Measurements from ENCODE around the gene TBL3. TPM values are rescaled to one million over a fixed set of nuclear protein-coding genes. Genes with fewer than 3 reads are reported as not detected.

TBL3 gene
- total and polyA plus RNA-seq, 12 donors = 18.5 to 71.1 (median 22.3) TPM

DNA sequence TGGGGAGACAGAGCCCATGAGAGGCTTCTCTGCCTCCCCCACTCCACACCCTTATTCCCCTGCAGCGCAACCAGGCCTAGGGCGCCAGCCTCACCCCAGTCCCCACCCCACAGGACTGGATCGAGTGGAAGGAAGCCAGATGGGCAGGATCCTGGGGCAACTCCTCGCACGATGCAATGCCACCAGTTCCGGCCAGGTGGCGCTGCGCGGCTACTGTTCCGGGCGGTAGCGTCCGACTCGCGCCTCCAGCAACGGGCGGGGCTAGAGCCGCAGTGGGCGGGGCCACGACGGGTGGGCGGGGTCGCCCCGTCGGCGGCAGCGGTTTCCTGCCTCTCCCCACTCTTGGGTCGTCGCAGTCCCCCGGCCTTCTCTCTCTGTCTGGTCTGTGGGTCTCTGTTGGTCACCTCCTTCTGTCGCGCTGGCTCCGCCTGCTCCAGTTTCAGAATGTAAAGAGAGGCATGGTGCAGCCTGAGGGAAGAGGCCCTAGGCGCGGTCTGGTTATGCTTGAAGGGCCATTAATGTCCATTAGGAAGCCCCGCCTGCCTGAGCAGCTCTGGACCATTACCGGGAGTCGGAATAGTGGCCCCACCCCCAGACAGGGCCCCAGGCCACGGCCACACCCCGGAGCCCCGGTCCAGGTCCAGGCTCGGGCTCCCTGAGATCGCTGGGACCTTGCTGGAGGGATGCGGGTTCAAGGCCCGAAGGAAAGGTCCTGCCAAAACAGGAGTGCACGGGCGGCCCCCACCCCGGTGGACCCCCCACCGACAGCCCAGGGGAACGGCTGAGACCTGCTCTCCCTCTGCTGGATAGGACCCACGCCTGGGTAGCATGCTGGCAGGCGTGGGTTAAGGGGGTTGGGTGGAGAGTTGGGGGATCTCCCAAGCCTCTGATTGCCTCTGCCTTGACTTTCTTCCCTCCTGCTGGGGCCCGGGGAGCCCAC is 51.5 kb downstream of the TBL3 start:
- peak; percentile 94 to 97 for DNase-seq
- H3K9me3 ChIP-seq = no peaks in the 10 kb centered on the region
- TF ChIP-seq, protein P1, sequence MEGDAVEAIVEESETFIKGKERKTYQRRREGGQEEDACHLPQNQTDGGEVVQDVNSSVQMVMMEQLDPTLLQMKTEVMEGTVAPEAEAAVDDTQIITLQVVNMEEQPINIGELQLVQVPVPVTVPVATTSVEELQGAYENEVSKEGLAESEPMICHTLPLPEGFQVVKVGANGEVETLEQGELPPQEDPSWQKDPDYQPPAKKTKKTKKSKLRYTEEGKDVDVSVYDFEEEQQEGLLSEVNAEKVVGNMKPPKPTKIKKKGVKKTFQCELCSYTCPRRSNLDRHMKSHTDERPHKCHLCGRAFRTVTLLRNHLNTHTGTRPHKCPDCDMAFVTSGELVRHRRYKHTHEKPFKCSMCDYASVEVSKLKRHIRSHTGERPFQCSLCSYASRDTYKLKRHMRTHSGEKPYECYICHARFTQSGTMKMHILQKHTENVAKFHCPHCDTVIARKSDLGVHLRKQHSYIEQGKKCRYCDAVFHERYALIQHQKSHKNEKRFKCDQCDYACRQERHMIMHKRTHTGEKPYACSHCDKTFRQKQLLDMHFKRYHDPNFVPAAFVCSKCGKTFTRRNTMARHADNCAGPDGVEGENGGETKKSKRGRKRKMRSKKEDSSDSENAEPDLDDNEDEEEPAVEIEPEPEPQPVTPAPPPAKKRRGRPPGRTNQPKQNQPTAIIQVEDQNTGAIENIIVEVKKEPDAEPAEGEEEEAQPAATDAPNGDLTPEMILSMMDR (IDR thresholded peaks at IDR 0.05) = peak; percentile 86 to 99 (median 97)
- WGBS, 2 donors = 13 to 14% methylated on average over 53 of the region's 53 CpGs
- H3K4me3 ChIP-seq = peak overlapping the region in 9 of 10 donors; percentile 18 to 50 (median 43)
- peak overlapping the region; percentile 72 to 98 (median 84) for H3K27ac ChIP-seq
- H3K36me3 ChIP-seq = no peaks in the 10 kb centered on the region
- H3K27me3 ChIP-seq = peaks cover 16 to 68% (median 35%) of the 10 kb centered on the region in 7 donors
- intact Hi-C loops (cut with DNase I) = loop anchor here in 9 of 10 donors (1.0 to 10.0 kb wide), 11 partner anchors 23 to 231 kb away; partner anchors contain the start of genes NTHL1 (in 2 of the 9), TSC2 (in 2 of the 9) and ECI1 (in 1 of the 9)
- H3K4me1 ChIP-seq = peaks cover 25 to 66% (median 53%) of the 10 kb centered on the region in 9 donors
- ATAC-seq = peak; percentile 86 to 94 (median 91)

DNA sequence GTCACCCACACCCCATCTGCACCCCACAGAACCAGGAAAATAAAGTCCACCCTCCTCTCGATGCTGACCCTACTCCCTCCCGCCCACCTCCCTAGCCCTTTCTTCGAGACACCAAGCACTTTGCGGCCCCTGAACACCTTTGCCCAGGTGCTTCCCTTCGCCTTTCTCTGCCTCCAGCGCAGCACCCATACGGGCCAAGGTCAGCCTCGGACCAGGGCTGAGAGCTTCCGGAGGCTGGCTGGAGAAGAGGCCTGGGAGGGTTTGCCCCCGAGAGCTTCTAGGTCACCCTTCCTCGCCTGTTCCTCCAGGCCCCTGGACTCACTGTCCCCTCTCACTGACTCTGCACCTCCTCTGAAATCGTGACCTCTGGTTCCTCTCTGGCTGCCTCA is 52.2 kb downstream of the TBL3 start:
- TF ChIP-seq, protein P1 (IDR thresholded peaks at IDR 0.05) = no peak
- intact Hi-C loops (cut with DNase I) = loop anchor here in 5 of 10 donors (5.0 to 10.0 kb wide), 5 partner anchors 33 to 231 kb away; partner anchors contain the start of gene ECI1 (in 1 of the 5)
- no peaks in the 10 kb centered on the region for H3K9me3 ChIP-seq
- ATAC-seq (no peak), DNase-seq (peak in 1 of 2 donors; percentile 18)
- peaks cover 25 to 73% (median 60%) of the 10 kb centered on the region in 9 donors for H3K4me1 ChIP-seq
- H3K27ac ChIP-seq = peak overlapping the region; percentile 72 to 98 (median 84)
- peaks cover 15 to 66% (median 29%) of the 10 kb centered on the region in 7 donors for H3K27me3 ChIP-seq
- no peaks in the 10 kb centered on the region for H3K36me3 ChIP-seq
- H3K4me3 ChIP-seq = peak overlapping the region in 9 of 10 donors; percentile 18 to 50 (median 43)
- 68 to 83% methylated on average over 12 of the region's 12 CpGs for WGBS, 2 donors

DNA sequence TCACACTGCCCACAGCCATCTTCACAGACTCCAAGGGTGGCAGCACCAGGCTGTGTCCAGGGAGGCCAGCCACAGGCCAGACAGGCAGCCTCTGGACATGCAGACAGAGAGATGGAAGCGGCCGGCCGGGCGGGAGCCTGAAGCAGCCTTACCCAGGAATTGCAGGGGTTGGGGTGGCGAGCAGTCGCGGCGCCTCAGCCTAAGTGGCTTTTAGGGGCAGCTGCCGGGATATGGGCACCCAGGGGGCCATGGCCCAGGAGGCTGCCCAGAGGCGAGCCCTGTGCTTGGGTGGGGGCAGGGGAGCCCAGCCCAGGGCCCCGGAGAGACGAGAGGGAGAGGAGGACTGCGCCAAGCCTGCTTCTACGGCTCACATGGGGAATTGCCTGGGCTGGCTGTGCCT is 53.4 kb downstream of the TBL3 start:
- TF ChIP-seq, protein P1 (IDR thresholded peaks at IDR 0.05) = no peak
- DNase-seq = no peak

DNA sequence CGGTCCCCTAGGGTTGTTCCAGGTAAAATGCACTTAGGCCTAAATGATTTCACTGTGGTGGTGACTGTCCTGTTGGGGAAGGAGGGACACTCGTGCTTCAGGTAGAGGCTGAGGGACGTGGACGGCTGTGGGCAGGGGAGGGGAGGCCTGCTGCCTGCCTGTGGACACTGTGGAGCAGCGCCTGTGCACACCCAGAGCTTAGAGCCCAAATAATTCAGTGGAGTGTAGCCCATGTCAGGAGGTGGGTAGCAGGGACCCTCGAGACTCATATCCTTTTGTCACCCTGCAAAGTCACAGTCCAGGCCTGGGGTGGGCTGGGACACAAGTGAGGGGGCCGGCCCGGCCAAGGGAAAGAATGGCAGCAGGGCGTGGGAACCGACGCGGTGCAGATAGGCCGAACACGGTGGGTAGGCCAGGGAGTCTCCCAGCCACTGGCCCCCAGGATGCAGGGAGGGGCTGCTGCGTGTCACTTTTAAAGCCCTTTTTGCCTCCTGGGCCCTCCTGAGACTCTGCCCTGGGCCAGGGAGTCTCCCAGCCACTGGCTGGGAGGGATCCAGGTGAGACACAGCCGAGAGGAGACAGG is 54.1 kb downstream of the TBL3 start:
- Histone ChIP-seq H3K27ac (peak overlapping the region; percentile 74 to 98 (median 90)), H3K4me1 (peaks cover 17 to 78% (median 54%) of the 10 kb centered on the region in 9 donors), H3K9me3 (no peaks in the 10 kb centered on the region), H3K27me3 (peaks cover 0 to 47% (median 9%) of the 10 kb centered on the region in 7 donors), H3K4me3 (peak overlapping the region in 9 of 10 donors; percentile 51 to 94 (median 85)), H3K36me3 (peaks cover 0 to 18% (median 0%) of the 10 kb centered on the region in 9 donors)
- intact Hi-C loops (cut with DNase I) = loop anchor here in 1 of 10 donors (10.0 kb wide), 2 partner anchors 59 to 229 kb away; partner anchors contain the start of gene ECI1
- ATAC-seq (no peak), DNase-seq (peak in 1 of 2 donors; percentile 14)
- TF ChIP-seq, protein P1 (IDR thresholded peaks at IDR 0.05) = no peak
- WGBS, 2 donors = 66 to 67% methylated on average over 15 to 16 of the region's 16 CpGs

More for the DNA sequence above, 53.4 kb downstream of the TBL3 start:
- H3K27me3 ChIP-seq = peaks cover 3 to 54% (median 16%) of the 10 kb centered on the region in 7 donors
- peaks cover 0 to 11% (median 0%) of the 10 kb centered on the region in 9 donors for H3K36me3 ChIP-seq
- intact Hi-C loops (cut with DNase I) = loop anchor here in 1 of 10 donors (10.0 kb wide), 2 partner anchors 60 to 230 kb away; partner anchors contain the start of gene ECI1
- peaks cover 22 to 79% (median 60%) of the 10 kb centered on the region in 9 donors for H3K4me1 ChIP-seq
- 91 to 93% methylated on average over 14 of the region's 14 CpGs for WGBS, 2 donors
- H3K27ac ChIP-seq = peak overlapping the region in 7 of 10 donors; percentile 35 to 98 (median 89)
- peak overlapping the region in 4 of 10 donors; percentile 78 to 94 (median 85) for H3K4me3 ChIP-seq
- ATAC-seq = no peak
- no peaks in the 10 kb centered on the region for H3K9me3 ChIP-seq
